Smooth muscle cell of the brain vasculature (primary cell): Measurements from ENCODE around the gene TPD52L2.

Experiments used
- DNase-seq: peaks from one replicate; pipeline ENCODE4 v3.0.0-alpha.2; 2012; ENCODE audit warnings: low read depth, low spot score

Gene TPD52L2

DNA sequence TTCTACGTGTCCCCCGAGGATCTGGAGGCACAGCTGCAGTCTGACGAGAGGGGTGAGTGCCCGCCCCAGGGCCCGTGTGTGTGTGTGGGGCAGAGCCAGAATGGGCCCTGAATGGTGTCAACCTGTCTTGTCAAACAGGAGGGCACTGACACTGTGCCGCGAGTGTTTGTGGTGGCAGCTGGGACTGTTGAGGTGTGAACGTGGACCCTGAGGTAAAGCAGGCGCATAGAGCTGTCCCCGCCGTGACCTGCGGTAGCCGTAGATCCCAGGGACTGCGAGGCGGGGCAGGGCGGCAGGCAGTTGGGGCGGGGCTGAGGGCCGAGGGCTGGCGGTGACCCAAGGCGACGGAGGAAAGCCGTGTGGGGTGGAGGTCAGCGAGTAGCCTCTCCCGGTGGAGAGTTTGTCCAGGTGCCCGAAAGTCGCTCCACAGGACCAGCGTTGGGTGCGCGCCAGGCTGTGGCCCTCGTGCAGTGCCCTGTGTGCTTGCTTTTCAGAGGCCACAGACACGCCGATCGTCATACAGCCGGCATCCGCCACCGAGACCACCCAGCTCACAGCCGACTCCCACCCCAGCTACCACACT is 66.0 kb downstream of the TPD52L2 start:
- DNase-seq: no peak

DNA sequence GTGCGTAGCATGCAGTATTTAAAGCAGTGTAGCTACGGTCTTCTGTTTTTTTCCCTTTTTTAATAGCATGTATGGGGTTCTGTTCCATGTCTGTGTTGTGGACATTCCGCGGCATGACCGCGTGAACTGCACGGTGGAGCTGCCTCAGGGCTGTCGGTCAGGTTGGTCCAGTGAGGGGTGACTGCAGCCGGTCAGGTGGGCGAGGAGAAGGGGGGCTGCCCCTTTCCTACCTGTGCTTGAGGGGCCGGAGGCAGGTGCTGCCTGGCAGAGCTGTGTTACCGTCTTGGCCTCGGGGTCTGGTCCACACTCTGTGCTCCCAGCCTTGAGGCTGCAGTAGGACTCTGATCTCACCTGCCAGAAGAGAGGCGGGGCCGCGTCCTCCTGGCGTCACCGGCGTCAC is 66.7 kb downstream of the TPD52L2 start:
- DNase-seq: no peak

- no peak for DNase-seq
Measured at GRCh38 chr20:63932606-63933160, 67.6 kb downstream of the TPD52L2 start.

- DNase-seq: no peak
Measured at GRCh38 chr20:63933646-63934045, 68.6 kb downstream of the TPD52L2 start.

DNA sequence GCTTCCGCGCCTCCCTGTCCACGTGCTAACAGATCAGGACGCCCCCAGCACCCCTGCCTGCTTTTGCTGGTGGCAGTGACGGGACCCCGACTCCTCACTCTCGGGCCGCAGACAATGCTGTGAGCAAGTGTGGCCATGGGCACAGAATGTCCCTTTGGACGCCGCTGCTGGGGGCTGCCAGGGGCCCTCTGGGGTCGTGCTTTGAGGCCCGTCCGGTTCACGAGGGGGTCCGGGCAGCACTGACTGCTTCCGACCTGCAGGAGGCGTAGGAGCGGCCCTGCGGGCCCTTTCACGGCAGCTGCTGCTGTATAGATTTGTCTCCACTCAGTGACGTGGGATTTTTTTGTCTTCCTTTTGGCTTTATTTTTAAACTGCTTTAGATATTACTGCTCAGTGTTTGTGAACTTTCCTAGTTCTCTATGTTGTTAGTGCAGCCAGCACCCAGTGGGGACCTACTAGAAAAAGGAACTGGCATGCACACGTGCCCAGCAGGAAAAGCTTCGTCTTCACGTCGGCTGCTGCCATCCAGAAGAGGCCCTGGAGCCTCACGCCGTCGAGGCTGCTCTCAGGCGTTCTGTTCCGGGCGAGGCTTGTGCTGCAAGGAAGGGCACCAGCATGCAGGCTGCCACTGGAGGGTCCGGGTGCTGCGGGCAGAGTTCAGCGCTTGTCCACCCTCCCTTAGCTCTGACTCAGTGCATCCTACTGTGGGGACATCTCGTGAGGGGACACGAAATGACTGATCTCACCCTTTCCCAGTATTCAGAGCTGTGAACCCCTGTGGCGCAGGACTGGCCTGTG is 69.4 kb downstream of the TPD52L2 start:
- no peak for DNase-seq

- DNase-seq: no peak
Measured at GRCh38 chr20:63935447-63935846, 70.4 kb downstream of the TPD52L2 start.

DNA sequence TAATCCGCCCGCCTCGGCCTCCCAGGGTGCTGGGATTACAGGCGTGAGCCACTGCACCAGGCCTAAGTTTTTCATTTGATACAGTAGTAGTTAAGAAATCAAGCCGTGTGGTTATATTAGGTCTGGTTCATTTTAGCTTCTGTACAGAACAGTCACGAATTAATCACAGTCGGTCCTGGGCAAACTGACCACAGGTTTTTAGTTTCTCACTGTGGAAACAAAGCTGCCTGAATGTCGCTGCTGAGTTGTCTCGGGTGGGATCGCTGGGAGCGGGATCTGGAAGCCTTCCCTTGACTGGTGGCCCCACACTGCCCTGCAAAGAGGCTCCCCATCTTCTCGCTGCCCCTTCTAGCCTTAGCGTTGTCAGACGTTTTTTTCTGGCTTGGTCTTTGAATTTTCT is 72.5 kb downstream of the TPD52L2 start:
- no peak for DNase-seq

DNA sequence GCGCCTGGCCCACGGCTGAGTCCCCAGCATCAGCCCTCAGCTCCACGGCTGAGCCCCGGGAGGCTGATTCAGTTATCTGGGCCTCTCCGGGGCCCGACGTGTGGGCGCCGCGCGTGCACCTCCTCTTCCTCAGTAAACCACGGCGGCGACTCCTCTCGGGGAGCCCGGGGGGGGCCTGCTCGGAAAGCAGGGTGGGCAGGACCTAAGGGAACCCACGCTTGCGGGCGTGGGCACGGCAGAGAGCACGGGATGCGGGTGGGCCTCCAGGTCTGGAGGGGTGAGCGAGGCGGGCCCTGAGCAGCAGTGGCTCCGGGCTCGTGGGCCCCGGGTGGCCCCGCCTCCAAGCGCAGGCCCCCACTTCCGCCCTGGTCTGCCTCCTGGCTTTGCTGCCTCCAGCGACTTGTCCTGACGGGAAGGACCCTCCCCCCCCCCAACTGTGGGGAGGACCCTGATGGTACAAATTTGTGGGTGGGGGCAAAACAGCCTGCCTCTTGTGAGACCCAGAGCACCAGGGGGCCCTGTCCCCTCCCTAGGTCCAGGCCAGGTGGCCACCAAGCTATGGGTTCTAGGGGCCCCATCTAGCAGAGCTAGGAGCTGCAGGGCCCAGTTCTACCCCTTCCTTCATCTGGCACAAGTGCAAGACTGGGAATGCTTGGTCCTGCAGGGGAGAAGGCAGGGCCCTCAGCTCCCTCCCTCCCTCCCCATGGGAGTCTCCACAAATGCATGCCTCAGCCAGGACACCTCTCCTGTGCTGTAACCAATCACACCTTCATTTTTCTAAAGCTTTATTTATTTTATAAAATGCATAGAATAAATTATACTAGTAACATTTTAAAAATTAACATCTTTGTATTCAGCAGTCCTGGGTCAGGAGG is 74.2 kb downstream of the TPD52L2 start:
- DNase-seq: no peak

DNA sequence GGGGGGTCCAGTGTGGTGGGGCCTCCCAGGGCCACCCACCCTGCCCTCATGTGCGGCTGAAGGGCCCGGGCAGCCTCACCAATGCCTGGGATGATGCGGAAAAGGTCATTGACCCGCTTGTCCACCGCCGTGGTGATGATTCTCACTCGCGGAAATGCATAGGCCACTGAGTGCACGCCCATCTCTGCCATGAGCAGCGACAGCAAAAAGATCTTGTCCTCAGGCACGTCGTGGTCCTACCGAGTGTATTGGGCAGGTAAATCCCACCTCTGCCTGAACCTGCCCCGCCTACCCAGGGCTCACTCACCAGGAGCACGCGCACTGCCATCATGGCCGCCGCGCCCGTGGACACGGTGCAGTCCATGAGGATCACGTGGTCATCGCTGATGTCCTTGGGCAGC is 75.0 kb downstream of the TPD52L2 start:
- DNase-seq: no peak

- no peak for DNase-seq
Measured at GRCh38 chr20:63940472-63941266, 75.6 kb downstream of the TPD52L2 start.
